Astrocyte of the cerebellum (primary cell): ENCODE measurements around the gene LMBR1L.

Experiments used
- DNase-seq: peaks from one replicate; pipeline ENCODE4 v3.0.0-alpha.2; 2011; ENCODE audit warnings: low read depth
- H3K4me3 ChIP-seq: 2 replicates; pipeline ENCODE4 v1.5.1; 2011; ENCODE audit warnings: mild to moderate bottlenecking, low read depth, low read length, moderate library complexity
- in situ Hi-C: cut with HindIII; loops from 2 replicates; pipeline ENCODE4 v1.10.0; 2017; ENCODE audit warnings: low sequenced_read_pairs
- TF ChIP-seq, protein P1 (sequence below): IDR thresholded peaks from 2 replicates; pipeline ENCODE4 v1.5.1; 2012; ENCODE audit warnings: low read length, low read depth, moderate library complexity, mild to moderate bottlenecking; ENCODE audit errors: missing control alignments

The LMBR1L gene

DNA sequence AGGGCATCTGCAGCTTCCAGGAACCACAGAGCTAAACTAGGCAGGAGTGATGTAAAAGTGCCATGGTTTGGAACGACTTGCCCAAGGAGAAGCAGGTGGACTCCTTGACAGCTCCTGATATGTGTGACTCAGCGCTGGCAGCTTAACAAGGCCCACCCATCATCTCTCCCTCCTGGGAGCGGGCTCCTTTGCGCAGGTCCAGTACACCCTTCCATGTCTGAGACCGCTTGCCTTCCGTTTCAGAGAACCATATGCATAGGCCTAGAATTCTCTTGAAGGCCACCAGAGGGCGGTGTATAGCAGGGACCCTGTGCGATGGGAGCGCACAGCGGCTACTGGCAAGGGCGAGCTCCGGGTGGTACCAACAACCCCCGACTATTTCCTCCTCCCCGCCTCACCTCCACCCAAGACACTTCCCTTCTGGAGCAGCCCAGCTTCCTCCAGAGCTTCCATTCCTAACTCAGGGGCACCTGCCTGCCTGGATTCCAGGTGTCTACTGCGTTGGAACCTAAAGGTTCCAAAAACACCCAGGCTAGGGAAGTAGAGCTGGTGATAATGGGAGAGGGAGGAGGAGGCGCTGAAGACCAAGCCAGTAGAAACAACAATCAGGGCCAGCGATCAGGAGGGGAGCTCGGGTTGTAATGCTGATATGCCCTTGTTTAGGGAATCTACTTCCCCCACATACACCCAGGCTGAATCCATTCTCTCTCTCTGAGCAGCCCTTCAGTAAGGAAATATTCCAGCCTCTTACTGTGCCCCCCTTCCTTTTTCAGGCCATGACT is 22.3 kb downstream of the LMBR1L start:
- in situ Hi-C loops, result no loop called here
- TF ChIP-seq, protein P1, sequence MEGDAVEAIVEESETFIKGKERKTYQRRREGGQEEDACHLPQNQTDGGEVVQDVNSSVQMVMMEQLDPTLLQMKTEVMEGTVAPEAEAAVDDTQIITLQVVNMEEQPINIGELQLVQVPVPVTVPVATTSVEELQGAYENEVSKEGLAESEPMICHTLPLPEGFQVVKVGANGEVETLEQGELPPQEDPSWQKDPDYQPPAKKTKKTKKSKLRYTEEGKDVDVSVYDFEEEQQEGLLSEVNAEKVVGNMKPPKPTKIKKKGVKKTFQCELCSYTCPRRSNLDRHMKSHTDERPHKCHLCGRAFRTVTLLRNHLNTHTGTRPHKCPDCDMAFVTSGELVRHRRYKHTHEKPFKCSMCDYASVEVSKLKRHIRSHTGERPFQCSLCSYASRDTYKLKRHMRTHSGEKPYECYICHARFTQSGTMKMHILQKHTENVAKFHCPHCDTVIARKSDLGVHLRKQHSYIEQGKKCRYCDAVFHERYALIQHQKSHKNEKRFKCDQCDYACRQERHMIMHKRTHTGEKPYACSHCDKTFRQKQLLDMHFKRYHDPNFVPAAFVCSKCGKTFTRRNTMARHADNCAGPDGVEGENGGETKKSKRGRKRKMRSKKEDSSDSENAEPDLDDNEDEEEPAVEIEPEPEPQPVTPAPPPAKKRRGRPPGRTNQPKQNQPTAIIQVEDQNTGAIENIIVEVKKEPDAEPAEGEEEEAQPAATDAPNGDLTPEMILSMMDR, result peak; percentile 87
- H3K4me3 ChIP-seq, result no peak overlapping the region
- DNase-seq, result peak; percentile 71

DNA sequence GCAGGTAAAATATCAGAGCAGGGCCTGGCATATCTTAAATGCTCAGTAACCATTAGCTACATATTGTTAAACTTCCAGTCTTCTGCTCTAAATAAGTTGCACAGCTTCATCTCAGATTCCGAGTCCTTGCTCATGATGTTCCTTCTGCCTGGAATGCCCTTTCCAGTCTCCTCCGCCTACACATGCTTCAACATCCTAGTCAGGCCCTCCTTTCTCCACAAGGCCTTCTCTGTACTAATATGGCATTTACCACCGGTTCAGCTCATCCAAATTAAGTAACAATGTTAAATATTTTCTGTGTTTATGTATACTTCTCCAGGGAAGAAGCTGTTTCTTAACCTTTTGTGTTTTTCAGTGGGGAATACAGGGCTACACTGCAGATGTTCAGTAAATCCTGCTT is 24.5 kb downstream of the LMBR1L start:
- DNase-seq, result no peak
- TF ChIP-seq, protein P1, result no peak
- in situ Hi-C loops, result no loop called here
- no peak overlapping the region for H3K4me3 ChIP-seq

DNA sequence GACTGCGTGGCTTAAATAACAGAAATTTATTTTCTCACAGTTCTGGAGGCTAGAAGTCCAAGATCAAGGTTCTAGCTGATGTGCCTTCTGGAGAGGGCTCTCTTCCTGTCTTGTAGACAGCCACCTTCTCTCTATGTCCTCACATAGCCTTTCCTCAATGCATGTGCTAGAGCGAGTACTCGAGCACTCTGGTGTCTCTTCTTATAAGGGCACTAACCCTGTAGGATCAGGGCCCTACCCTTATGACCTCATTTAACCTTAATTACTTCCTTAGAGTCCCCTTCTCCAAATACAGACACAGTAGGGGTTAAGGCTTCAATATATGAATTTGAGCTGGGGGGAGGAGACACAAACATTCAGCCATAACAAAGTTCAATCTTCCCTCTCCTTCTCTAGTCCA is 26.2 kb downstream of the LMBR1L start:
- TF ChIP-seq, protein P1, result no peak

DNA sequence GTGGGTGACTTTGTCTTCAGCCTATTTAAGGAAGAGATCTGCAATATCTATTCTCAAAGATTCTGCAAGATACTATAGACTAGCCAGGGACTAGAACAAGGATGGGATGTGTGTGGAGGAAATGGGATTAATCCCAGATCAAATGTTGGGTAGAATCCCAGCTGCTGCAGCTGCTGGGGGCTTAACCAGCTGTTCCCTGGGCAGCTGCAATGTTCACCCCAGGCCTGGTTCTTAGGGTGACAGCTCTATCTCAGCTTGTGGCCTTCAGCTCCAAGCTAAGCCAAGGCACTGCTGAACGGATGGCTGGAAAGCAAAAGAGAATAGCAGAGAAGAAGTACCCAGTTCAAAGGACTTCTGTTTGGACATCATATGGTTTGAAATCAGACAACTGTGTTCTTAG is 30.9 kb downstream of the LMBR1L start:
- TF ChIP-seq, protein P1, result no peak
- in situ Hi-C loops, result no loop called here
- DNase-seq, result no peak
- H3K4me3 ChIP-seq, result no peak overlapping the region

More for the DNA sequence above, 26.2 kb downstream of the LMBR1L start:
- in situ Hi-C loops, result no loop called here
- H3K4me3 ChIP-seq, result no peak overlapping the region
- DNase-seq, result no peak

DNA sequence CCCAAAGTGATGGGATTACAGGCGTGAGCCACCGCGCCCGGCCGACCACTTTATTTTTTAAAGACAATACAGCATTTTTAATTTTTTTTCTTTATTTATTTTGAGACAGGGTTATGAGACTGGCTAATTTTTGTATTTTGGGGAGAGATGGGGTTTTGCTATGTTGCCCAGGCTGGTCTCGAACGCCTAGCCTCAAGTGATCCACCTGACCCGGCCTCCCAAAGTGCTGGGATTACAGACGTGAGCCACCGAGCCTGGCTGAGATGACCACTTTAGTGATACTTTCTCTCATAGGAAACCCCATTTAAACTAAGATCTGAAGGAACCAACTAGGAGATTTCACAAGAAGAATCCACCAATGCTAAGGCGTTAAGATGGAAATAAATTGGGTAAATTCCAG is 39.7 kb downstream of the LMBR1L start:
- no peak for DNase-seq
- no peak overlapping the region for H3K4me3 ChIP-seq
- TF ChIP-seq, protein P1, result no peak
- in situ Hi-C loops, result no loop called here

DNA sequence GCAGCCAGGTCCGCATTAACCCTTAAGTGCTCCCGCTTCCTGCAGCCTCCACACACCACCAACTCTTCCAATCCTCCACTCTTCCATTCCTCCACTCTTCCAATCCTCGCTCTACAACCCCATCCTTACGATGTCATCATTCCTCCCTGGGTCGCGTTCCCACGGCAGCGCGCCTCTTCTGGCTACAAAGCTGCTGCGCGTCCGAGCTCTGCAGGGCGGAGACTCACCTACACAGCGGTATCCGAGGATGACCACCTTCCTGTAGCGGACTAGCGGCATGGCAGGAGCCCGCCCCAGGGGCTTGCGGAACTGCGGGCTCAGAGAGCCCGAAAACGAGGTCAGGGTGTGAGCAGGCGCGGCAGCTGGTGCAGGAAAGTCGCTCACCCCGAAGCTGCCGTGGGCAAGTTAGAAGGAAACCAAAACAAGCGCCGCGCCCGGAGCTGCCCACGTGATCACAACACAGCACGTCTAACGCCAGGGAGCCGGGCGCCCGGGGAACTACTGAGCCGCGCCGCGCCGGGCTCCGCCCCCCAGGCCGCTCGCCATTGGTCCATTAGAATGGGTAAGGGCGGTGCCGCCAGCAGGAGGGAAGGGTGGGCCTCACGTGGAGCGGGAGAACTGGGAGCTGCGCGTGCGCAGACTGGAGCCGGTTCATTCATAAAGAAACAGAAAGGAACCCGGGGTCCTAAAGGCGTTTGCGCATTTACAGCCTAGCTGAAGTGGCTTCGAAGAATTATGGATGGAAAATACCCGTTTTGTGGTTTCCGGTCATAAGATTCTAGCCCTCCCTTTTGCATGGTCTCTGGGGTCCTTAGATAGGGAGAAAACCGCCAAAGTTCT is 40.9 kb downstream of the LMBR1L start, which contains the start of gene RHEBL1:
RHEBL1 (minus strand) TSS at position 473 of the 840 bp plus-strand sequence; CDS start at position 279, 194 bp downstream.
- peak within 1 kb of the TSS; percentile 71 for H3K4me3 ChIP-seq
- in situ Hi-C loops, result loop anchor here (10.0 kb wide), 2 partner anchors 135 to 165 kb away; no protein-coding TSS in a partner anchor
- DNase-seq, result peak; percentile 77
- TF ChIP-seq, protein P1, result no peak
